ENCODE results near the gene SLC25A33. TPM values are rescaled to one million over a fixed set of nuclear protein-coding genes. Genes with fewer than 3 reads are reported as not detected.

SLC25A33 gene
- polyA plus RNA-seq, 2 of the 4 experiments (the other 2 are of a cell fraction), result 3.1 to 4.9 TPM

DNA sequence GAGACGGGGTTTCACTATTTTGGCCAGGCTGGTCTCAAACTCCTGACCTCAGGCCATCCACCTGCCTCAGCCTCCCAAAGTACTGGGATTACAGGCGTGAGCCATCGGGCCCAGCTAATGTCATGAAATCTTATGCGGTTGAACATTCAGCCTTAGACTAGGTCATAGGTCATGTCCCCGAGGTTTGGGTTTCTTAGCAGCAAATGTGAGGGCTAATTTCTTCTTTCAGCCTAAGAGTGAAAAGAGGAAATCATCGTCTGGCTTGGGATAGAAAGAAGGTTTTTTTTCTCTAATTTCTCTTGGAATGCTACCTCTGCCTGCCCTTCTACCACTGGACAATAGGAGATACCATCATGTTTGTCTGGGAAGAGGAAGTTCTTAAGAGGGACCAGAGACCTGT is 94.2 kb downstream of the SLC25A33 start:
- H3K4me1 ChIP-seq, result no peaks in the 10 kb centered on the region

DNA sequence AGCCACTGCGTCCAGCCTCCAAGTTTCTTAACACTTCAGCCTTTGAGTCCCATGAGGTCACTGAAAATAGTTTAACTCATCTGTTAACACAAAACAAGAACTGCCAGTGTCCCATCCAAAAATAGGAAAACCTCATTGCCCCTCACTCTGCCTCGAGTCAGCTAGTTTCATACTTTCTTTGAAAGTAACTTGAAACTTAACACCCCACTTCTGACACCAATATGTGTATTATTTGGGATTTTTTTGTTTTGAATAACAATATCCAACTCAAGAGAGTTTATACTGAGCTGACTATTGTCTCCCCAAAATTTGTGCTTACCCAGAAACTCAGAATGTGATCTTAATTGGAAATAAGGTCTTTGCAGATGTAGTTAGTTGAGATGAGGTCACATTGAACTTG is 95.3 kb downstream of the SLC25A33 start:
- POLR2A ChIA-PET, result no interaction called here
- Histone ChIP-seq H3K4me3 (no peak overlapping the region), H3K9me3 (no peaks in the 10 kb centered on the region), H3K27ac (no peak overlapping the region), H3K4me2 (no peak overlapping the region), H3K4me1 (no peaks in the 10 kb centered on the region)
- DNase-seq (ENCODE audit: low read depth in 1 of 2, low spot score in 1 of 2), result no peak
- CTCF ChIA-PET, result no interaction called here
- TF ChIP-seq BHLHE40 (IDR thresholded peaks at IDR 0.05; ENCODE audit: low read depth, low read length) (no peak), ESRRA (IDR thresholded peaks at IDR 0.05; ENCODE audit: borderline replicate concordance, low read length) (no peak), CEBPB (IDR thresholded peaks at IDR 0.05) (no peak), FOSB (CRISPR knock-in tag; IDR thresholded peaks at IDR 0.05) (no peak), NPAS2 (CRISPR knock-in tag; IDR thresholded peaks at IDR 0.05; ENCODE audit: borderline replicate concordance) (no peak), TFCP2L1 (CRISPR knock-in tag; IDR thresholded peaks at IDR 0.05) (no peak), FOXS1 (CRISPR knock-in tag; IDR thresholded peaks at IDR 0.05) (no peak), RARB (CRISPR knock-in tag; IDR thresholded peaks at IDR 0.05) (no peak), CHD4 (IDR thresholded peaks at IDR 0.05; ENCODE audit: borderline replicate concordance) (no peak), KDM5A (IDR thresholded peaks at IDR 0.05) (no peak), KDM1A (IDR thresholded peaks at IDR 0.05; ENCODE audit: low read depth) (no peak), JUN (IDR thresholded peaks at IDR 0.05) (no peak), ZFP36 (IDR thresholded peaks at IDR 0.05; ENCODE audit: borderline replicate concordance, partially characterized antibody) (no peak), FOSL2 (IDR thresholded peaks at IDR 0.05) (no peak), FOSL2 (CRISPR knock-in tag; IDR thresholded peaks at IDR 0.05) (no peak), CBX8 (IDR thresholded peaks at IDR 0.05) (no peak)
- WGBS (ENCODE audit: missing lambda C conversion rate), result 53% methylated on average over 2 of the region's 2 CpGs
- FAIRE-seq, result no peak
- no peak for ATAC-seq

More for the DNA sequence above, 94.2 kb downstream of the SLC25A33 start:
- ATAC-seq, result no peak
- H3K27ac ChIP-seq, result no peak overlapping the region
- TF ChIP-seq, protein P1, sequence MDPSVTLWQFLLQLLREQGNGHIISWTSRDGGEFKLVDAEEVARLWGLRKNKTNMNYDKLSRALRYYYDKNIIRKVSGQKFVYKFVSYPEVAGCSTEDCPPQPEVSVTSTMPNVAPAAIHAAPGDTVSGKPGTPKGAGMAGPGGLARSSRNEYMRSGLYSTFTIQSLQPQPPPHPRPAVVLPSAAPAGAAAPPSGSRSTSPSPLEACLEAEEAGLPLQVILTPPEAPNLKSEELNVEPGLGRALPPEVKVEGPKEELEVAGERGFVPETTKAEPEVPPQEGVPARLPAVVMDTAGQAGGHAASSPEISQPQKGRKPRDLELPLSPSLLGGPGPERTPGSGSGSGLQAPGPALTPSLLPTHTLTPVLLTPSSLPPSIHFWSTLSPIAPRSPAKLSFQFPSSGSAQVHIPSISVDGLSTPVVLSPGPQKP (IDR thresholded peaks at IDR 0.05; ENCODE audit: low read depth, low read length), result no peak
- TF ChIP-seq FOSB (CRISPR knock-in tag; IDR thresholded peaks at IDR 0.05) (no peak), POLR2A (IDR thresholded peaks at IDR 0.05; ENCODE audit: low read length) (no peak), EHMT2 (IDR thresholded peaks at IDR 0.05; ENCODE audit: low read depth) (no peak), CBX2 (IDR thresholded peaks at IDR 0.05; ENCODE audit: borderline replicate concordance, low read depth) (no peak), ZSCAN20 (CRISPR knock-in tag; IDR thresholded peaks at IDR 0.05) (no peak), HDAC2 (IDR thresholded peaks at IDR 0.05) (no peak), CBX8 (IDR thresholded peaks at IDR 0.05) (no peak), NFE2L2 (conservative IDR thresholded peaks at IDR 0.05; ENCODE audit: low read length) (no peak)
- TF ChIP-seq, protein P2, sequence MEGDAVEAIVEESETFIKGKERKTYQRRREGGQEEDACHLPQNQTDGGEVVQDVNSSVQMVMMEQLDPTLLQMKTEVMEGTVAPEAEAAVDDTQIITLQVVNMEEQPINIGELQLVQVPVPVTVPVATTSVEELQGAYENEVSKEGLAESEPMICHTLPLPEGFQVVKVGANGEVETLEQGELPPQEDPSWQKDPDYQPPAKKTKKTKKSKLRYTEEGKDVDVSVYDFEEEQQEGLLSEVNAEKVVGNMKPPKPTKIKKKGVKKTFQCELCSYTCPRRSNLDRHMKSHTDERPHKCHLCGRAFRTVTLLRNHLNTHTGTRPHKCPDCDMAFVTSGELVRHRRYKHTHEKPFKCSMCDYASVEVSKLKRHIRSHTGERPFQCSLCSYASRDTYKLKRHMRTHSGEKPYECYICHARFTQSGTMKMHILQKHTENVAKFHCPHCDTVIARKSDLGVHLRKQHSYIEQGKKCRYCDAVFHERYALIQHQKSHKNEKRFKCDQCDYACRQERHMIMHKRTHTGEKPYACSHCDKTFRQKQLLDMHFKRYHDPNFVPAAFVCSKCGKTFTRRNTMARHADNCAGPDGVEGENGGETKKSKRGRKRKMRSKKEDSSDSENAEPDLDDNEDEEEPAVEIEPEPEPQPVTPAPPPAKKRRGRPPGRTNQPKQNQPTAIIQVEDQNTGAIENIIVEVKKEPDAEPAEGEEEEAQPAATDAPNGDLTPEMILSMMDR (IDR thresholded peaks at IDR 0.05), result no peak
- TF ChIP-seq, protein P3, sequence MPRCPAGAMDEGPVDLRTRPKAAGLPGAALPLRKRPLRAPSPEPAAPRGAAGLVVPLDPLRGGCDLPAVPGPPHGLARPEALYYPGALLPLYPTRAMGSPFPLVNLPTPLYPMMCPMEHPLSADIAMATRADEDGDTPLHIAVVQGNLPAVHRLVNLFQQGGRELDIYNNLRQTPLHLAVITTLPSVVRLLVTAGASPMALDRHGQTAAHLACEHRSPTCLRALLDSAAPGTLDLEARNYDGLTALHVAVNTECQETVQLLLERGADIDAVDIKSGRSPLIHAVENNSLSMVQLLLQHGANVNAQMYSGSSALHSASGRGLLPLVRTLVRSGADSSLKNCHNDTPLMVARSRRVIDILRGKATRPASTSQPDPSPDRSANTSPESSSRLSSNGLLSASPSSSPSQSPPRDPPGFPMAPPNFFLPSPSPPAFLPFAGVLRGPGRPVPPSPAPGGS (IDR thresholded peaks at IDR 0.05), result no peak
- TF ChIP-seq, protein P4, sequence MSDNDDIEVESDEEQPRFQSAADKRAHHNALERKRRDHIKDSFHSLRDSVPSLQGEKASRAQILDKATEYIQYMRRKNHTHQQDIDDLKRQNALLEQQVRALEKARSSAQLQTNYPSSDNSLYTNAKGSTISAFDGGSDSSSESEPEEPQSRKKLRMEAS (IDR thresholded peaks at IDR 0.05), result no peak
- no peak for FAIRE-seq
- WGBS (ENCODE audit: missing lambda C conversion rate), result 70% methylated on average over 6 of the region's 6 CpGs
- no peak overlapping the region for H3K4me3 ChIP-seq
- H3K4me2 ChIP-seq, result no peak overlapping the region
- no peak for DNase-seq (ENCODE audit: low read depth in 1 of 2, low spot score in 1 of 2)
- no peaks in the 10 kb centered on the region for H3K9me3 ChIP-seq
- ChIA-PET CTCF (interaction anchor here (0.9 kb wide), 1 partner anchor 89 kb away, joined by 3 read pairs; no protein-coding TSS in a partner anchor), POLR2A (no interaction called here)

Other genes with a start within 250 kb of the SLC25A33 start
- gene SPSB1, start 246.6 kb upstream of the SLC25A33 start, polyA plus RNA-seq (2011; rRNA removed), result 19.4 and 23.7 TPM in 2 replicates
- gene SPSB1, start 246.6 kb upstream of the SLC25A33 start, polyA plus RNA-seq (2017; fragmentation: RNase III; extraction: RNeasy Plus Mini Kit Qiagen cat#74134 plus additional on column Dnase treatment), result 16.9 to 25.3 TPM (median 22.3 TPM) in 3 replicates
- 1.9 and 2.1 TPM in 2 replicates for gene TMEM201, start 49.4 kb downstream of the SLC25A33 start, polyA plus RNA-seq (2011; rRNA removed)
- 8.0 to 8.7 TPM (median 8.6 TPM) in 3 replicates for gene TMEM201, start 49.4 kb downstream of the SLC25A33 start, polyA plus RNA-seq (2017; fragmentation: RNase III; extraction: RNeasy Plus Mini Kit Qiagen cat#74134 plus additional on column Dnase treatment)
- 2.4 and 2.5 TPM in 2 replicates for gene PIK3CD, start 112.3 kb downstream of the SLC25A33 start, polyA plus RNA-seq (2011; rRNA removed)
- gene PIK3CD, start 112.3 kb downstream of the SLC25A33 start, polyA plus RNA-seq (2017; fragmentation: RNase III; extraction: RNeasy Plus Mini Kit Qiagen cat#74134 plus additional on column Dnase treatment), result 3.2 to 3.6 TPM (median 3.5 TPM) in 3 replicates

Measured in A549 (cell line).